PC-3 (cell line): ENCODE measurements around the gene LRRC7.

Experiments
- EZH2 ChIP-seq: fragments of 300-600 bp; sonication (generic); IDR thresholded peaks from one replicate; pipeline ENCODE4 v1.6.1; 2017; ENCODE audit warnings: antibody characterized with exemption, mild to moderate bottlenecking, low read length; ENCODE audit not compliant: unreplicated experiment
- TF ChIP-seq, protein P1 (sequence below): fragments of 300-600 bp; sonication (generic); conservative IDR thresholded peaks from 2 replicates; pipeline ENCODE4 v1.5.1; 2017; ENCODE audit warnings: antibody characterized with exemption, low read depth, mild to moderate bottlenecking, low read length

DNA sequence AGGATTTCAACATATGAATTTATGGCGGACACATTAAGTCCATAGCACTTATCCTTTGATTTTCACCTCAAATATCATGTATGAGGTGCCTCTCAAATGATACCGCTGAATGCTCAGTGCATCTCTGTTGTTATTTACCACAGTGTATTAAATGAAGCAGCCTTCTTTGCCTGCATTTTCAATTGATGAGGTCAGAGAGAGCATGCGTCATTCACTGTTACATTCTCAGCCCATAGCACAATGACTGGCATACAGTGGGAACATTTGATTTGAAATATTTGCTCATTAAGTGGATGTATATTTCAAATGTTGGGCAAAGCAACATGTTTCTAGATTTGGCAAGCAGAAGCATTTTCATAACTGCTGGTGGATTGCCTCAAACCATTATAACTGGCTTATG is 45.7 kb downstream of the LRRC7 start:
- TF ChIP-seq, protein P1, sequence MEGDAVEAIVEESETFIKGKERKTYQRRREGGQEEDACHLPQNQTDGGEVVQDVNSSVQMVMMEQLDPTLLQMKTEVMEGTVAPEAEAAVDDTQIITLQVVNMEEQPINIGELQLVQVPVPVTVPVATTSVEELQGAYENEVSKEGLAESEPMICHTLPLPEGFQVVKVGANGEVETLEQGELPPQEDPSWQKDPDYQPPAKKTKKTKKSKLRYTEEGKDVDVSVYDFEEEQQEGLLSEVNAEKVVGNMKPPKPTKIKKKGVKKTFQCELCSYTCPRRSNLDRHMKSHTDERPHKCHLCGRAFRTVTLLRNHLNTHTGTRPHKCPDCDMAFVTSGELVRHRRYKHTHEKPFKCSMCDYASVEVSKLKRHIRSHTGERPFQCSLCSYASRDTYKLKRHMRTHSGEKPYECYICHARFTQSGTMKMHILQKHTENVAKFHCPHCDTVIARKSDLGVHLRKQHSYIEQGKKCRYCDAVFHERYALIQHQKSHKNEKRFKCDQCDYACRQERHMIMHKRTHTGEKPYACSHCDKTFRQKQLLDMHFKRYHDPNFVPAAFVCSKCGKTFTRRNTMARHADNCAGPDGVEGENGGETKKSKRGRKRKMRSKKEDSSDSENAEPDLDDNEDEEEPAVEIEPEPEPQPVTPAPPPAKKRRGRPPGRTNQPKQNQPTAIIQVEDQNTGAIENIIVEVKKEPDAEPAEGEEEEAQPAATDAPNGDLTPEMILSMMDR, result no peak
- TF ChIP-seq EZH2, result no peak
